Measurements from ENCODE around the gene CYSLTR2. TPM values are rescaled to one million over a fixed set of nuclear protein-coding genes. Genes with fewer than 3 reads are reported as not detected.

The CYSLTR2 gene
- total and polyA plus RNA-seq, 2 donors from 2014 or later, result 1.2 to 1.4 TPM

DNA sequence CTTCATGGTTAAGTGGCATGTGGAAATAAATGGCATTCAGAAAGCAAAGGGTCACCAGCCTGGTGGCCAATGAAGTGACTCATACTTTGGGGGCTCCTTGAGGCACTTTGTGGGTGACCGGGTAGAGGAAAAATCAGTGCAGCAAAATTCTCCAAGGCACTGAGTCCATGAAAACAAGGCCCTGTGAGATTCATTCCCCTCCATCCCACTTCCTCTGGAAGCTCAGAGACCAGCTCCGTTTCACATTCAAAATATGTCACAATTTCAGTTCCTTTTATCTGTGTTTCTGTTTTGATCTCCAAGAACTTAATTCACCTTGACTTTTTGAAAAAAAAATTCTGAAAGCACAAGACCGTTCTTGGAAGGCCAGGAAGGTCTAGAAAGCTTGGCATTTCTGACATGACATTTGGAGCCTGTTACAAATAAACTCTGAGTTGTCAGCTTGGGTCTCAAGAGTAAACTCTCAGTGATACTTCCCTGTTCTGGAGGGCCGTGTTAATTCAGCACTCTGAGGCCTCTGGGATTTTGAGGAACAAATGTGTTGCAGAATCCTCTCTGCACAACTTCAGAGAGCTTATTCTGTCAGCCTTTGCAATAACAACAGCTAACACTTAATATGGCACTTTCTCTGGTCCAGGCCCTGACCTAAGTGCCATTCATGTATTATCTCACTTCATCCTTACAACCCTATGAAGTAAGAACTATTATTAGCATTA, 6.8 kb downstream of the CYSLTR2 start:
- Histone ChIP-seq H3K36me3 (ENCODE audit: control insufficient read depth in 2 of 3, insufficient read depth in 3 of 3, low read length in 3 of 3) (no peaks in the 10 kb centered on the region), H3K4me3 (ENCODE audit: low read length in 3 of 3) (no peak overlapping the region), H3K9ac (ENCODE audit: low read length in 3 of 3) (no peak overlapping the region), H3K27me3 (ENCODE audit: control insufficient read depth, insufficient read depth, low read length) (no peaks in the 10 kb centered on the region), H3K4me1 (ENCODE audit: control insufficient read depth in 2 of 3, insufficient read depth in 2 of 3, low read depth in 1 of 3, low read length in 3 of 3) (no peaks in the 10 kb centered on the region), H3K9me3 (ENCODE audit: control insufficient read depth in 2 of 3, insufficient read depth in 1 of 3, low read length in 3 of 3) (no peaks in the 10 kb centered on the region), H3K27ac (ENCODE audit: low read depth in 2 of 2, low read length in 2 of 2) (no peak overlapping the region)
- DNase-seq (no peak), FAIRE-seq (no peak)
- intact Hi-C loops (cut with DNase I), result no loop called here
- TF ChIP-seq, protein P1, sequence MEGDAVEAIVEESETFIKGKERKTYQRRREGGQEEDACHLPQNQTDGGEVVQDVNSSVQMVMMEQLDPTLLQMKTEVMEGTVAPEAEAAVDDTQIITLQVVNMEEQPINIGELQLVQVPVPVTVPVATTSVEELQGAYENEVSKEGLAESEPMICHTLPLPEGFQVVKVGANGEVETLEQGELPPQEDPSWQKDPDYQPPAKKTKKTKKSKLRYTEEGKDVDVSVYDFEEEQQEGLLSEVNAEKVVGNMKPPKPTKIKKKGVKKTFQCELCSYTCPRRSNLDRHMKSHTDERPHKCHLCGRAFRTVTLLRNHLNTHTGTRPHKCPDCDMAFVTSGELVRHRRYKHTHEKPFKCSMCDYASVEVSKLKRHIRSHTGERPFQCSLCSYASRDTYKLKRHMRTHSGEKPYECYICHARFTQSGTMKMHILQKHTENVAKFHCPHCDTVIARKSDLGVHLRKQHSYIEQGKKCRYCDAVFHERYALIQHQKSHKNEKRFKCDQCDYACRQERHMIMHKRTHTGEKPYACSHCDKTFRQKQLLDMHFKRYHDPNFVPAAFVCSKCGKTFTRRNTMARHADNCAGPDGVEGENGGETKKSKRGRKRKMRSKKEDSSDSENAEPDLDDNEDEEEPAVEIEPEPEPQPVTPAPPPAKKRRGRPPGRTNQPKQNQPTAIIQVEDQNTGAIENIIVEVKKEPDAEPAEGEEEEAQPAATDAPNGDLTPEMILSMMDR (IDR thresholded peaks at IDR 0.05; ENCODE audit: borderline replicate concordance, extremely low read depth, insufficient read depth), result no peak

DNA sequence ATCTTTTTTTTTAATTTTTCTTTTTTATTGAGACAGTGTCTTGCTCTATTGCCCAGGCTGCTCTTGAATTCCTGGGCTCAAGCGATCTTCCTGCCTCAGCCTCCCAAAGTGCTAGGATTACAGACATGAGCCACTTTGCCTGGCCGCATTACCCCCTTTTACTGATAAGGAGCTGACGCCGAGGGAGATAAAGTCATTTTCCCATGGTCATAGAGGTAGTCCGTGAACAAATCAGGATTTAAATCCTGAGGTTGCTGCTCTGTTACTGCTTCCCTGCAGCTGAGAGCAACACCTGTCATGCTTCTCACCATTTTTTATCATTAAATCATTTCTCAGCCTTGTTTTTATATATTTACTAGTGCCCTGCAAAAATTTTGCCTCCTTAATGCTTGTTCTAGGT, 7.4 kb downstream of the CYSLTR2 start:
- no peak for DNase-seq
- H3K4me1 ChIP-seq (ENCODE audit: control insufficient read depth in 2 of 3, insufficient read depth in 2 of 3, low read depth in 1 of 3, low read length in 3 of 3), result no peaks in the 10 kb centered on the region
- H3K27ac ChIP-seq (ENCODE audit: low read depth in 2 of 2, low read length in 2 of 2), result no peak overlapping the region
- H3K9me3 ChIP-seq (ENCODE audit: control insufficient read depth in 2 of 3, insufficient read depth in 1 of 3, low read length in 3 of 3), result peaks cover 0 to 3% (median 0%) of the 10 kb centered on the region in 3 donors
- no peak overlapping the region for H3K9ac ChIP-seq (ENCODE audit: low read length in 3 of 3)
- H3K4me3 ChIP-seq (ENCODE audit: low read length in 3 of 3), result no peak overlapping the region
- no peaks in the 10 kb centered on the region for H3K36me3 ChIP-seq (ENCODE audit: control insufficient read depth in 2 of 3, insufficient read depth in 3 of 3, low read length in 3 of 3)
- TF ChIP-seq, protein P1 (IDR thresholded peaks at IDR 0.05; ENCODE audit: borderline replicate concordance, extremely low read depth, insufficient read depth), result no peak
- no peaks in the 10 kb centered on the region for H3K27me3 ChIP-seq (ENCODE audit: control insufficient read depth, insufficient read depth, low read length)
- intact Hi-C loops (cut with DNase I), result no loop called here
- no peak for FAIRE-seq

DNA sequence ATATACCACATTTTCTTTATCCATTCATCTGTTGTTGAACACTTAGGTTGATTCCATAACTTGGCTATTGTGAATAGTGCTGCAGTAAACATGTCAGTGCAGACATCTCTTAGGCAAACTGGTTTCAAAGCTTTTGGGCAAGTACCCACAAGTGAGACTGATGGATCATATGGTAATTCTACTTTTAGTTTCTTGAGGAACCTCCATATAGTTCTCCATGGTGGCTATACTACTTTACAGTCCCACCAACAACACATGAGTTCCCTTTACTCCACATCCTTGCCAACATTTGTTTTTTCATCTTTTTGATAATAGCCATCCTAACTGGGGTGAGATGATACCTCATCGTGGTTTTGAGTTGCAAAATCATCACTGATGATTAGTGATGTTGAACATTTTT, 8.5 kb downstream of the CYSLTR2 start:
- no peak overlapping the region for H3K4me3 ChIP-seq (ENCODE audit: low read length in 3 of 3)
- peaks cover 0 to 8% (median 0%) of the 10 kb centered on the region in 3 donors for H3K9me3 ChIP-seq (ENCODE audit: control insufficient read depth in 2 of 3, insufficient read depth in 1 of 3, low read length in 3 of 3)
- DNase-seq, result no peak
- no peaks in the 10 kb centered on the region for H3K27me3 ChIP-seq (ENCODE audit: control insufficient read depth, insufficient read depth, low read length)
- FAIRE-seq, result no peak
- no peaks in the 10 kb centered on the region for H3K4me1 ChIP-seq (ENCODE audit: control insufficient read depth in 2 of 3, insufficient read depth in 2 of 3, low read depth in 1 of 3, low read length in 3 of 3)
- H3K36me3 ChIP-seq (ENCODE audit: control insufficient read depth in 2 of 3, insufficient read depth in 3 of 3, low read length in 3 of 3), result no peaks in the 10 kb centered on the region
- no peak overlapping the region for H3K27ac ChIP-seq (ENCODE audit: low read depth in 2 of 2, low read length in 2 of 2)
- intact Hi-C loops (cut with DNase I), result no loop called here
- TF ChIP-seq, protein P1 (IDR thresholded peaks at IDR 0.05; ENCODE audit: borderline replicate concordance, extremely low read depth, insufficient read depth), result no peak
- no peak overlapping the region for H3K9ac ChIP-seq (ENCODE audit: low read length in 3 of 3)

All from kidney (tissue), 14 donors.